Activated T-helper 1 cell treated with anti-CD3 and anti-CD28 coated beads, Interleukin-12 subunit alpha, Interleukin-12 subunit beta, Interleukin-2, Interleukin-4 antibody, amounts not matched to agents 30 ng/mL and 10 ng/mL and 1 ng/mL, durations not matched to agents 14 hours and 24 hours and 36 hours (primary cell): ENCODE measurements around the gene PHLPP1. TPM values are rescaled to one million over a fixed set of nuclear protein-coding genes. Genes with fewer than 3 reads are reported as not detected.

Experiments used
- DNase-seq: peaks from one replicate; pipeline ENCODE4 v3.0.0; 2021; ENCODE audit warnings: low spot score
- H3K27ac Mint-ChIP-seq: one replicate; pipeline ENCODE4 v1.8.0; 2021; ENCODE audit warnings: mild to moderate bottlenecking, mixed read lengths
- H3K27me3 Mint-ChIP-seq: one replicate; pipeline ENCODE4 v1.8.0; 2022; ENCODE audit warnings: mild to moderate bottlenecking, moderate library complexity, mixed read lengths; ENCODE audit not compliant: insufficient read depth
- H3K36me3 Mint-ChIP-seq: one replicate; pipeline ENCODE4 v1.8.0; 2021; ENCODE audit warnings: low read depth, mixed read lengths
- H3K4me1 Mint-ChIP-seq: one replicate; pipeline ENCODE4 v1.8.0; 2021; ENCODE audit warnings: low read depth, mixed read lengths
- H3K4me3 Mint-ChIP-seq: one replicate; pipeline ENCODE4 v1.8.0; 2021; ENCODE audit warnings: mild to moderate bottlenecking, moderate library complexity, mixed read lengths
- H3K9me3 Mint-ChIP-seq: one replicate; pipeline ENCODE4 v1.8.0; 2021; ENCODE audit warnings: mixed read lengths
- intact Hi-C: fragments of 100-400 bp; cut with micrococcal nuclease; formaldehyde crosslinking; loops from one replicate; pipeline ENCODE4 v1.15.1; 2024
- total RNA-seq: library from RNA; stranded (reverse); gene quantifications from 2 replicates; pipeline ENCODE4 v1.2.3, GENCODE V29; 2022

PHLPP1 gene
- total RNA-seq, 1 donor from 2014 or later = 14.1 TPM

DNA sequence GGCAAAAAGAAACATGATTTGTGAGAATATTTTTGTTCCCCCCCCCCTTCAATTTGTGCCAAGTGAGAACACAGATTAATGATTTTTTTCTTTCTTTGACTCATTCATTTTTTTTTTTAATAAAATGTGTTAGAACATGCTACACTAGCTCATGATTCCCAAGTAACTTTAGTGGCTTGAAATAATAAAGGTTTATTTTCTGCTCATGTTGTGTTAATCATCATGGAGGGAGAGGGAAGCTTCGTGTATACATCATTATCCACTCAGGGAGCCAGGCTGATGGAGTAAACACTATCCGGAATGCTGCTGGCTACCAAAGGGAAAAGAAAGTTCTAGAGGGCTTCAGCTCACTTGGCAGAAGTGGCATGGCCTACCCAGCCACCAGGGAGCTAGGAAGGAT, 40.6 kb downstream of the PHLPP1 start:
- no peak overlapping the region for H3K4me3 Mint-ChIP-seq

DNA sequence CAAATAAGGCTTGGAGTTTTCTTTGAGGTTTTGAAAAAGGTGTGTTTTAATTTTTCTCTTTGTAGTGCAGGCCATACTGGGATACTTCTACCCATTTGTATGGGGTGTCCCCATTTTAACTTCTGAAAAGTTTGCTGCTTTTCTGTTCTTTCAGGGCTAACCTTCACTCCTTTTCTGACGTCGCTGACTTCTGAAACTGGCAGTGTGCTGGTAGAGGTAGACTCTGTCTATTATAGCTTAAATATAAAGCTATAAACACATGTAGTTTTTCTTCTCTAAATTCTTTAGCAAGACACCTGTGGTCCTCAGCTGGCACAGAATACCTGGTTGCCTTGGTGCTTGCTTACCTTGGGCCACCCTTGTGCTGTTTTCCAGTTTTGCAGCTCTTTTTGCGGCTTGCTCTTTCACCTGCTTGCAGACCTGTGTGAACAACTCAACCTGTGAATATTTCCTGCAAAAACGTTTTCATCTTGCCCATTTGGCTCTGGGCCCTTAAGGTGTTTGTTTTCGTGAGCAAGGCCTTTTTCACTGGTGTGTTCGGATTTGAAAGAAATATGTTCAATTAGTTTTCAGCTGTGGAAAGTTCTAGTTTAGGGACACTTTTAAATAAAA, 42.2 kb downstream of the PHLPP1 start:
- Mint-ChIP-seq H3K4me3 (no peak overlapping the region), H3K9me3 (no peaks in the 10 kb centered on the region), H3K27ac (no peak overlapping the region), H3K27me3 (peaks cover 4% of the 10 kb centered on the region), H3K4me1 (no peaks in the 10 kb centered on the region), H3K36me3 (no peaks in the 10 kb centered on the region)
- intact Hi-C loops = no loop called here
- DNase-seq = no peak

More for the DNA sequence above, 40.6 kb downstream of the PHLPP1 start:
- Mint-ChIP-seq H3K4me1 (peaks cover under 1% of the 10 kb centered on the region), H3K27me3 (peaks cover 8% of the 10 kb centered on the region), H3K36me3 (no peaks in the 10 kb centered on the region), H3K9me3 (no peaks in the 10 kb centered on the region), H3K27ac (no peak overlapping the region)
- DNase-seq = no peak
- intact Hi-C loops = no loop called here

DNA sequence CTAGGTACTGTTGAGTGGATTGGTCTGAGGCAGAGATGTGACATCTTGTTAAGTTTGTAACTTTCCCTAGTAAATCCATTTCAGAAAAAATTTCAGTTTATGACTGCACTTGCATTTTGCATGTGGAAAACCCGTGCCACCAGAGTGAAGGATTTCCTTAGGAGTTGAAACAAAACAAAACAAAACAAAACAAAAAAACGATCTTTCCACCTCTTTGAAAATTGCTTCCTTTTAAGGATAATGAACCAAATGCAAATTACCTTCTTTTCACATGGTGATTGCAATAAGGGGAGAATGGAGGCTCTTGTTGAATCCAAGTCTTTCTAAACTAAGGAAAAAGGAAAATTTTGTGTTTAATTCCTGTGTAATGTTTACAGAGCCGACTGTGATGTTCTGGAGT, 43.2 kb downstream of the PHLPP1 start:
- no peaks in the 10 kb centered on the region for H3K36me3 Mint-ChIP-seq
- H3K4me1 Mint-ChIP-seq = peaks cover 6% of the 10 kb centered on the region
- no peaks in the 10 kb centered on the region for H3K9me3 Mint-ChIP-seq
- no peak overlapping the region for H3K4me3 Mint-ChIP-seq
- DNase-seq = no peak
- H3K27ac Mint-ChIP-seq = no peak overlapping the region
- intact Hi-C loops = no loop called here
- H3K27me3 Mint-ChIP-seq = peaks cover 2% of the 10 kb centered on the region

- no peak overlapping the region for H3K27ac Mint-ChIP-seq
- intact Hi-C loops = no loop called here
- H3K9me3 Mint-ChIP-seq = no peaks in the 10 kb centered on the region
- H3K4me1 Mint-ChIP-seq = peaks cover 6% of the 10 kb centered on the region
- H3K36me3 Mint-ChIP-seq = no peaks in the 10 kb centered on the region
- no peak for DNase-seq
- H3K4me3 Mint-ChIP-seq = no peak overlapping the region
- H3K27me3 Mint-ChIP-seq = no peaks in the 10 kb centered on the region
Measured at GRCh38 chr18:62759704-62760402, 44.5 kb downstream of the PHLPP1 start.

DNA sequence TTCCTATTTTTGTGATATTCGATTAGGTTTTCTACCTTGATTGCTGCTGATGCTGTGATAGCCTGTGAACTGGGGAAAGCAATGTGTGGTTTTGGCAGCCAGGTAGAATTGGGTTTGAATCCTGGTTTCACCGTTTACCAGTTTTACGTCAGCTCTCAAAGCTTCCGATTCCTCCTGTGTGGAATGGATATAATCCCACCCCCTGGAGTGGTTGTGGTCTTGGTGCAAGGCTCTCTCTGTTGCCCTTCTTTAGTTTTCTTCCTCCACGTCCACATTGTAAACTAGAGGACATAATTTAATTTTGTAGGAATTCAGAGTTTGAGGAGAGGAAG, 45.0 kb downstream of the PHLPP1 start:
- no peaks in the 10 kb centered on the region for H3K36me3 Mint-ChIP-seq
- H3K4me3 Mint-ChIP-seq = no peak overlapping the region
- H3K27ac Mint-ChIP-seq = no peak overlapping the region
- DNase-seq = no peak
- H3K4me1 Mint-ChIP-seq = peaks cover 6% of the 10 kb centered on the region
- H3K27me3 Mint-ChIP-seq = no peaks in the 10 kb centered on the region
- H3K9me3 Mint-ChIP-seq = no peaks in the 10 kb centered on the region
- intact Hi-C loops = no loop called here

GRCh38 chr18:62763101-62763521, 47.8 kb downstream of the PHLPP1 start:
- Mint-ChIP-seq H3K4me3 (no peak overlapping the region), H3K9me3 (no peaks in the 10 kb centered on the region), H3K27ac (no peak overlapping the region), H3K4me1 (peaks cover 22% of the 10 kb centered on the region), H3K36me3 (no peaks in the 10 kb centered on the region), H3K27me3 (no peaks in the 10 kb centered on the region)
- intact Hi-C loops = no loop called here
- no peak for DNase-seq

- Mint-ChIP-seq H3K4me1 (peaks cover 28% of the 10 kb centered on the region), H3K9me3 (no peaks in the 10 kb centered on the region), H3K27ac (no peak overlapping the region), H3K27me3 (no peaks in the 10 kb centered on the region), H3K4me3 (no peak overlapping the region), H3K36me3 (peaks cover 2% of the 10 kb centered on the region)
- no peak for DNase-seq
- intact Hi-C loops = no loop called here
Measured at GRCh38 chr18:62766266-62766665, 50.9 kb downstream of the PHLPP1 start.

DNA sequence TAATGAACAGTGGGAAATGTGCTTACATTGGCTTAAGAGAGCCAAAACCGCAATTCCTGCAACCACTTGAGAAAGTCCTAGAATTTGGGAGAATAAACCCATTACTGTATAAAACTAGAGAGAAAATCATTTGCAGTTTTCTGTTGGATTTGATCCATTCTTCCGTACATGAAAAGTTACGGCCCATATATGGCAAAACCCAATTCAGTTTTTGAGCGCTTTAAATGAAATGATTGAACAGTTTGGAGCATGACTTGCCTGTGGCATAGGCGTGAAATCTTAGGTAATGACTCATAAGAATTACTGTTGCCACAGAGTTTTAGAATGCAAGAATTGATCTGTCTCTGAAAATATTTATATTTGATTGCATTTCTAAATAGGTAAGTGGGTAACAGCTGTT, 52.0 kb downstream of the PHLPP1 start:
- no peak for DNase-seq

GRCh38 chr18:62767836-62768557, 52.7 kb downstream of the PHLPP1 start:
- Mint-ChIP-seq H3K27me3 (no peaks in the 10 kb centered on the region), H3K4me1 (peaks cover 36% of the 10 kb centered on the region), H3K36me3 (peaks cover 2% of the 10 kb centered on the region), H3K27ac (no peak overlapping the region), H3K4me3 (no peak overlapping the region), H3K9me3 (no peaks in the 10 kb centered on the region)
- DNase-seq = no peak
- intact Hi-C loops = no loop called here

More for the DNA sequence above, 52.0 kb downstream of the PHLPP1 start:
- Mint-ChIP-seq H3K36me3 (peaks cover 2% of the 10 kb centered on the region), H3K9me3 (no peaks in the 10 kb centered on the region), H3K27ac (no peak overlapping the region), H3K4me1 (peaks cover 37% of the 10 kb centered on the region), H3K4me3 (no peak overlapping the region), H3K27me3 (no peaks in the 10 kb centered on the region)
- intact Hi-C loops = no loop called here

DNA sequence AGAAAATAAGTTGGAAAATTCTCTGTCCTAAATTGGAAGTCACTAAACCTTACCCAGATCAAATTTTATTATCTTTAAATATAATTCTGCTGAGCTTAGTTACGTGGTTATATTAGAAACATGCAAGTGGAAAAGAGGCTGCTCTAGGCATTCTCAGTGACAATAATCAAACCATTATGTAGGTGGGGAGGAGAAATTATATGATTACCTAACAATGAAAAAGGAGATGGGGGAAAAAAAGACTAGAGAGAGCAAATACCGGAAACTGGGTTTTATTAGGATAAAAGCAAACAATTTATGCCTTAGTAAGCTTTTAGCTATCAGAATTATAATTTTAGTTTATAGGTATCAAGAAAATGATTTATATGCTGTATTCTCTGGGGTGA, 53.2 kb downstream of the PHLPP1 start:
- H3K27me3 Mint-ChIP-seq = no peaks in the 10 kb centered on the region
- peaks cover 2% of the 10 kb centered on the region for H3K36me3 Mint-ChIP-seq
- no peak overlapping the region for H3K27ac Mint-ChIP-seq
- H3K4me1 Mint-ChIP-seq = peaks cover 31% of the 10 kb centered on the region
- no peaks in the 10 kb centered on the region for H3K9me3 Mint-ChIP-seq
- intact Hi-C loops = no loop called here
- DNase-seq = no peak
- H3K4me3 Mint-ChIP-seq = no peak overlapping the region

GRCh38 chr18:62769216-62769615, 53.9 kb downstream of the PHLPP1 start:
- Mint-ChIP-seq H3K4me1 (peaks cover 31% of the 10 kb centered on the region), H3K4me3 (no peak overlapping the region), H3K9me3 (no peaks in the 10 kb centered on the region), H3K27ac (no peak overlapping the region), H3K27me3 (no peaks in the 10 kb centered on the region), H3K36me3 (peaks cover 2% of the 10 kb centered on the region)
- intact Hi-C loops = no loop called here
- DNase-seq = no peak

DNA sequence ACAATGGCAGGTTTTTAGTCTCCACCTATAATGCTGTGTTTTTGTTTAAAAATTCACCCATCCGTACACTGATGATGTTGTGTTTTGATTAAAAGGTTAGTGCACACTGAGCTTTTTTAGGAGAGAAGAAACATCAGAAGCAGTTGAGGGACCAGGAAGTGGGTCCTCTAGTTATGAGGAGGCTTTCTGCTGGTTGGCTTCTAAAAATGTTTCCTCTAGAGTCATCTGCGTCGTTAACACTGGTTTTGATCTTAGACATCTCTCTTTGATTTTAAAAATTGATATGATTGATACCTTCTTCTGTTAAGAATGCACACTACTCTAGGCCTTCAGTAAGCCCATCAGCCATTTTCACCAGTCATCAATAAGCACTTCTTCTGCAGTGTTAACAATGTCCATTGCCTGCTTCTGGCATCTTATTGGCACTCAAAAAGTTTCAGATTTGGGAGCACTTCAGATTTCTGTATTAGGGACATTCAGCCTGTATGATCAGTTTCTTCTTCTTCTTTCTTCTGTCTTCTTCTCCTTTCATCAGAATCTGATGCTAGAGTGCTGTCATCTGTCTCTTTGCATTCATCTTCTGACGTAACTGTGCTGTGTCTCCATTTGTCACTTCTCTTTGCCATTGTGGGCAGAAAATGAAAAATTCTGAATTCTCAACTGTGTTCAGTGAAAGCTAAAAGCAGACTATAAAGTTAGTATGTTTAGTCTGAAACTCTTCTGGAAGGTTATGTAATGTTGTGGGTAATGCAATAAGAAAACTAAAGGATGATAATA, 56.3 kb downstream of the PHLPP1 start:
- H3K9me3 Mint-ChIP-seq = peaks cover 5% of the 10 kb centered on the region
- H3K27ac Mint-ChIP-seq = peak overlapping the region; percentile 20
- peaks cover 4% of the 10 kb centered on the region for H3K36me3 Mint-ChIP-seq
- intact Hi-C loops = loop anchor here (1.0 to 2.0 kb wide), 3 partner anchors 13 to 73 kb away; no protein-coding TSS in a partner anchor
- H3K27me3 Mint-ChIP-seq = no peaks in the 10 kb centered on the region
- H3K4me3 Mint-ChIP-seq = no peak overlapping the region
- no peak for DNase-seq
- H3K4me1 Mint-ChIP-seq = peaks cover 29% of the 10 kb centered on the region
